IMR-90 (cell line): ENCODE measurements around the gene TGM5.

Source experiments
- BHLHE40 ChIP-seq: fragments of 150-350 bp; IDR thresholded peaks from 2 replicates; pipeline ENCODE4 v1.6.1; 2016; ENCODE audit warnings: mild to moderate bottlenecking, low read depth, low read length
- CEBPB ChIP-seq: IDR thresholded peaks from 2 replicates; pipeline ENCODE4 v1.6.1; 2012; ENCODE audit warnings: low read depth, low read length, improper control_type of control experiment
- MAZ ChIP-seq: IDR thresholded peaks from 2 replicates; pipeline ENCODE4 v1.6.1; 2012; ENCODE audit warnings: low read depth, mild to moderate bottlenecking, low read length, improper control_type of control experiment, moderate library complexity, borderline replicate concordance
- NFE2L2 ChIP-seq: fragments of 150-350 bp; IDR thresholded peaks from 2 replicates; pipeline ENCODE4 v1.6.1; 2016; ENCODE audit warnings: low read depth, mild to moderate bottlenecking, low read length
- POLR2A ChIP-seq: IDR thresholded peaks from 2 replicates; pipeline ENCODE4 v1.6.1; 2012; ENCODE audit warnings: mild to moderate bottlenecking, low read depth, low read length
- RAD21 ChIP-seq: IDR thresholded peaks from 2 replicates; pipeline ENCODE4 v1.6.1; 2012; ENCODE audit warnings: low read length, improper control_type of control experiment
- RCOR1 ChIP-seq: IDR thresholded peaks from 2 replicates; pipeline ENCODE4 v1.6.1; 2012; ENCODE audit warnings: mild to moderate bottlenecking, low read length, improper control_type of control experiment; ENCODE audit not compliant: insufficient replicate concordance
- RFX5 ChIP-seq: IDR thresholded peaks from 2 replicates; pipeline ENCODE4 v1.8.0; 2012; ENCODE audit warnings: low read depth, mild to moderate bottlenecking, low read length, moderate library complexity
- SMC3 ChIP-seq: fragments of 150-350 bp; IDR thresholded peaks from 2 replicates; pipeline ENCODE4 v1.6.1; 2016; ENCODE audit warnings: low read depth, mild to moderate bottlenecking, antibody characterized with exemption, low read length, moderate library complexity
- TF ChIP-seq, protein P1 (sequence below): conservative IDR thresholded peaks from 2 replicates; pipeline ENCODE4 v1.5.1; 2012; ENCODE audit warnings: mild to moderate bottlenecking, low read depth, low read length, improper control_type of control experiment
- TF ChIP-seq, protein P2 (sequence below): fragments of 150-350 bp; IDR thresholded peaks from 2 replicates; pipeline ENCODE4 v1.6.1; 2017; ENCODE audit warnings: mild to moderate bottlenecking, antibody characterized with exemption, low read length, low read depth

DNA sequence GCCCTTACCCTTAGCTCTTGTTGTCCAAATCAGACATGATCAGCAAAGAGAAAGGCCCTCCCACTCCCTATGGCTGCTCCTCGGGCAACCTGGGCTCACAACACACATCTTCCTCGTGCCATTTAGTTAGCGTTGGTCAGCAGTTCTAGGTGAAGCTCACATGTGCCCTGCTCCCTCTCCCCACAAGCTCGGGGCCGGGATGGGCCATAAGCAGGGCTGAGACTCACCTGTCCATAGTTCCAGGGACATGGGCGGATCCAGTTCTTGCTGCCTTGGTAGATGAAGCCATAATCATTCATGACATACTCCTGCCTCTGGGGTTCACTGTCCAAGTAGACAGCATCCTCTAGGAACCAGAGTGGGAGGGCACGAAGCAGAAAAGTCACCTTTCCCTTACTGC, 10.4 kb downstream of the TGM5 start:
- TF ChIP-seq, protein P1, sequence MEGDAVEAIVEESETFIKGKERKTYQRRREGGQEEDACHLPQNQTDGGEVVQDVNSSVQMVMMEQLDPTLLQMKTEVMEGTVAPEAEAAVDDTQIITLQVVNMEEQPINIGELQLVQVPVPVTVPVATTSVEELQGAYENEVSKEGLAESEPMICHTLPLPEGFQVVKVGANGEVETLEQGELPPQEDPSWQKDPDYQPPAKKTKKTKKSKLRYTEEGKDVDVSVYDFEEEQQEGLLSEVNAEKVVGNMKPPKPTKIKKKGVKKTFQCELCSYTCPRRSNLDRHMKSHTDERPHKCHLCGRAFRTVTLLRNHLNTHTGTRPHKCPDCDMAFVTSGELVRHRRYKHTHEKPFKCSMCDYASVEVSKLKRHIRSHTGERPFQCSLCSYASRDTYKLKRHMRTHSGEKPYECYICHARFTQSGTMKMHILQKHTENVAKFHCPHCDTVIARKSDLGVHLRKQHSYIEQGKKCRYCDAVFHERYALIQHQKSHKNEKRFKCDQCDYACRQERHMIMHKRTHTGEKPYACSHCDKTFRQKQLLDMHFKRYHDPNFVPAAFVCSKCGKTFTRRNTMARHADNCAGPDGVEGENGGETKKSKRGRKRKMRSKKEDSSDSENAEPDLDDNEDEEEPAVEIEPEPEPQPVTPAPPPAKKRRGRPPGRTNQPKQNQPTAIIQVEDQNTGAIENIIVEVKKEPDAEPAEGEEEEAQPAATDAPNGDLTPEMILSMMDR, result no peak
- TF ChIP-seq RFX5, result no peak
- TF ChIP-seq POLR2A, result no peak
- no peak for TF ChIP-seq BHLHE40
- TF ChIP-seq SMC3, result no peak
- no peak for TF ChIP-seq RCOR1
- TF ChIP-seq MAZ, result no peak
- TF ChIP-seq RAD21, result no peak
- no peak for TF ChIP-seq NFE2L2
- TF ChIP-seq, protein P2, sequence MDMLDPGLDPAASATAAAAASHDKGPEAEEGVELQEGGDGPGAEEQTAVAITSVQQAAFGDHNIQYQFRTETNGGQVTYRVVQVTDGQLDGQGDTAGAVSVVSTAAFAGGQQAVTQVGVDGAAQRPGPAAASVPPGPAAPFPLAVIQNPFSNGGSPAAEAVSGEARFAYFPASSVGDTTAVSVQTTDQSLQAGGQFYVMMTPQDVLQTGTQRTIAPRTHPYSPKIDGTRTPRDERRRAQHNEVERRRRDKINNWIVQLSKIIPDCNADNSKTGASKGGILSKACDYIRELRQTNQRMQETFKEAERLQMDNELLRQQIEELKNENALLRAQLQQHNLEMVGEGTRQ, result no peak
- no peak for TF ChIP-seq CEBPB
